Urinary bladder (tissue), 4 donors: Measurements from ENCODE around the gene FBXO24. TPM values are rescaled to one million over a fixed set of nuclear protein-coding genes. Genes with fewer than 3 reads are reported as not detected.

Experiments
- DNase-seq: peaks from one replicate; pipeline ENCODE4 v3.0.0-alpha.2; 2015; ENCODE audit errors: extremely low spot score
- H3K27ac ChIP-seq: one replicate; pipeline ENCODE4 v1.5.1; 2013; ENCODE audit warnings: low read depth, mild to moderate bottlenecking, moderate library complexity
- H3K36me3 ChIP-seq: one replicate; pipeline ENCODE4 v1.6.1; 2013; ENCODE audit warnings: mild to moderate bottlenecking, moderate library complexity; ENCODE audit not compliant: insufficient read depth
- H3K4me1 ChIP-seq: one replicate; pipeline ENCODE4 v1.6.1; 2013; ENCODE audit warnings: mild to moderate bottlenecking, moderate library complexity; ENCODE audit not compliant: insufficient read depth
- H3K4me3 ChIP-seq: one replicate; pipeline ENCODE4 v1.5.1; 2013; ENCODE audit warnings: low read depth, low read length
- WGBS: extraction: QIAGEN DNeasy Blood & Tissue Kit; methylation state at CpG from one replicate; pipeline ENCODE4 v1.1.7; 2013; 5-methylcytosine and 5-hydroxymethylcytosine counted together
- polyA plus RNA-seq: library from polyadenylated mRNA; stranded (reverse); fragments of 200-250 nt; gene quantifications from one replicate; pipeline ENCODE4 v1.2.3, GENCODE V29; 2013
- total RNA-seq: library from RNA; depleted of rRNA; stranded (reverse); fragments of >200 nt; gene quantifications from one replicate; pipeline ENCODE4 v1.2.3, GENCODE V29; 2014
- donor health status: healthy with polysubstance abuse.
- donor health status: healthy.

The FBXO24 gene
- total and polyA plus RNA-seq, 2 donors, result 0.57 to 1.6 TPM

GRCh38 chr7:100599911-100600729 lies 14.0 kb downstream of the FBXO24 start:
- Histone ChIP-seq H3K27ac (no peak overlapping the region), H3K4me3 (no peak overlapping the region), H3K36me3 (no peaks in the 10 kb centered on the region), H3K4me1 (no peaks in the 10 kb centered on the region)
- WGBS, result 77% methylated on average over 18 of the region's 18 CpGs
- no peak for DNase-seq

- H3K27ac ChIP-seq, result no peak overlapping the region
- 83% methylated on average over 9 of the region's 9 CpGs for WGBS
Observed at GRCh38 chr7:100600730-100601038, 14.6 kb downstream of the FBXO24 start.

GRCh38 chr7:100602889-100603725 lies 17.0 kb downstream of the FBXO24 start:
- no peak overlapping the region for H3K27ac ChIP-seq
- H3K4me3 ChIP-seq, result peak overlapping the region; percentile 57
- 25% methylated on average over 21 of the region's 21 CpGs for WGBS
- no peak for DNase-seq
- H3K36me3 ChIP-seq, result no peaks in the 10 kb centered on the region
- H3K4me1 ChIP-seq, result no peaks in the 10 kb centered on the region

More at GRCh38 chr7:100600730-100601038, 14.6 kb downstream of the FBXO24 start:
- H3K4me1 ChIP-seq, result no peaks in the 10 kb centered on the region
- H3K36me3 ChIP-seq, result no peaks in the 10 kb centered on the region
- no peak for DNase-seq
- H3K4me3 ChIP-seq, result no peak overlapping the region

GRCh38 chr7:100603726-100604027 lies 17.5 kb downstream of the FBXO24 start:
- Histone ChIP-seq H3K36me3 (no peaks in the 10 kb centered on the region), H3K27ac (peak overlapping the region; percentile 59), H3K4me3 (peak overlapping the region; percentile 57), H3K4me1 (no peaks in the 10 kb centered on the region)
- no peak for DNase-seq
- 14% methylated on average over 10 of the region's 10 CpGs for WGBS

GRCh38 chr7:100604028-100604975 lies 18.2 kb downstream of the FBXO24 start:
- no peak for DNase-seq
- no peaks in the 10 kb centered on the region for H3K36me3 ChIP-seq

GRCh38 chr7:100604976-100605911 lies 19.1 kb downstream of the FBXO24 start:
- Histone ChIP-seq H3K36me3 (no peaks in the 10 kb centered on the region), H3K27ac (no peak overlapping the region), H3K4me3 (peak overlapping the region; percentile 57), H3K4me1 (no peaks in the 10 kb centered on the region)
- WGBS, result 29% methylated on average over 68 of the region's 68 CpGs
- DNase-seq, result no peak

More at GRCh38 chr7:100604028-100604975, 18.2 kb downstream of the FBXO24 start:
- Histone ChIP-seq H3K27ac (peak overlapping the region; percentile 59), H3K4me1 (no peaks in the 10 kb centered on the region), H3K4me3 (peak overlapping the region; percentile 57)
- WGBS, result 1% methylated on average over 70 of the region's 70 CpGs

GRCh38 chr7:100606313-100606712 lies 20.2 kb downstream of the FBXO24 start:
- DNase-seq, result no peak
- Histone ChIP-seq H3K4me3 (no peak overlapping the region), H3K27ac (no peak overlapping the region), H3K36me3 (no peaks in the 10 kb centered on the region), H3K4me1 (no peaks in the 10 kb centered on the region)
- 89% methylated on average over 12 of the region's 12 CpGs for WGBS

- Histone ChIP-seq H3K36me3 (no peaks in the 10 kb centered on the region), H3K4me3 (no peak overlapping the region), H3K27ac (no peak overlapping the region), H3K4me1 (no peaks in the 10 kb centered on the region)
- no peak for DNase-seq
- WGBS, result 91% methylated on average over 8 of the region's 8 CpGs
Observed at GRCh38 chr7:100607111-100607510, 21.0 kb downstream of the FBXO24 start.

GRCh38 chr7:100609958-100610357 lies 23.8 kb downstream of the FBXO24 start:
- Histone ChIP-seq H3K4me1 (no peaks in the 10 kb centered on the region), H3K4me3 (no peak overlapping the region)
- 93% methylated on average over 5 of the region's 5 CpGs for WGBS

GRCh38 chr7:100611983-100612729 lies 26.0 kb downstream of the FBXO24 start, which contains the start of gene MOSPD3:
Gene MOSPD3 (plus strand): TSS chr7:100612540. CDS start chr7:100612792, 252 bp downstream.
- Histone ChIP-seq H3K4me1 (no peaks in the 10 kb centered on the region), H3K4me3 (peak within 1 kb of the TSS; percentile 73), H3K27ac (peak within 1 kb of the TSS; percentile 91), H3K36me3 (no peaks in the 10 kb centered on the region)
- under 1% methylated on average over 61 of the region's 61 CpGs for WGBS
- peak; percentile 99 for DNase-seq

More at GRCh38 chr7:100609958-100610357, 23.8 kb downstream of the FBXO24 start:
- H3K27ac ChIP-seq, result no peak overlapping the region
- H3K36me3 ChIP-seq, result no peaks in the 10 kb centered on the region
- no peak for DNase-seq

- WGBS, result 2% methylated on average over 29 of the region's 29 CpGs
- DNase-seq, result no peak
- Histone ChIP-seq H3K4me1 (no peaks in the 10 kb centered on the region), H3K27ac (no peak overlapping the region), H3K4me3 (peak overlapping the region; percentile 73), H3K36me3 (no peaks in the 10 kb centered on the region)
Observed at GRCh38 chr7:100612730-100613390, 26.7 kb downstream of the FBXO24 start.
